Gastrocnemius medialis (tissue), 4 donors: ENCODE data around the gene ZCCHC24. TPM values are rescaled to one million over a fixed set of nuclear protein-coding genes. Genes with fewer than 3 reads are reported as not detected.

Experiments
- ATAC-seq, 2 donors: fragments of 150-250 bp; one replicate each; pipeline ENCODE4 v1.9.1; 2016
- DNase-seq, 2 donors: peaks; one replicate each; pipeline ENCODE4 v3.0.0-alpha.2; 2019
- H3K27ac ChIP-seq, 4 donors: fragments of 200-600 bp; sonication (generic); 1 replicate in 1 of 4; 2 replicates in 3 of 4; pipeline ENCODE4 v1.5.1; 2016 to 2018; ENCODE audit warnings: mild to moderate bottlenecking in 2 of 4, moderate library complexity in 1 of 4
- H3K27me3 ChIP-seq, 3 donors: fragments of 200-600 bp; sonication (generic) in 2 of 3; 1 replicate in 1 of 3; 2 replicates in 2 of 3; pipeline versions ENCODE4 v1.5.1 to v1.6.0; 2016 to 2019; ENCODE audit warnings: mild to moderate bottlenecking in 1 of 3, moderate library complexity in 1 of 3
- H3K36me3 ChIP-seq, 2 donors: fragments of 200-600 bp; sonication (generic) in 1 of 2; one replicate each; pipeline ENCODE4 v1.5.1; 2017 to 2018
- H3K4me1 ChIP-seq, 2 donors: fragments of 200-600 bp; sonication (generic) in 1 of 2; one replicate each; pipeline ENCODE4 v1.5.1; 2016 to 2017; ENCODE audit warnings: mild to moderate bottlenecking in 2 of 2
- H3K4me3 ChIP-seq, 4 donors: fragments of 200-600 bp; sonication (generic) in 3 of 4; 1 replicate in 1 of 4; 2 replicates in 3 of 4; pipeline ENCODE4 v1.5.1; 2016 to 2019; ENCODE audit warnings: mild to moderate bottlenecking in 2 of 4
- H3K9me3 ChIP-seq, 3 donors: fragments of 200-600 bp; sonication (generic) in 2 of 3; 1 replicate in 1 of 3; 2 replicates in 2 of 3; pipeline ENCODE4 v1.5.1; 2016 to 2019
- POLR2A ChIP-seq, 2 donors: fragments of 450-650 bp; IDR thresholded peaks; one replicate each; pipeline ENCODE4 v1.6.1; 2017; ENCODE audit warnings: antibody characterized with exemption in 2 of 2, mild to moderate bottlenecking in 2 of 2, moderate library complexity in 2 of 2
- in situ Hi-C, 4 donors: fragments of 200-750 bp; cut with MboI; loops; one replicate each; pipeline versions ENCODE4 v1.15.0 to v1.8.0; 2017; ENCODE audit warnings: low sequenced_read_pairs in 4 of 4
- intact Hi-C: fragments of 100-400 bp; cut with DNase I; formaldehyde crosslinking; loops from one replicate; pipeline ENCODE4 v1.15.1; 2023; ENCODE audit warnings: low total_unique reads
- total RNA-seq, 4 donors: library from RNA; depleted of rRNA; stranded (reverse); fragments of >200 nt; gene quantifications; one replicate each; pipeline versions ENCODE4 v1.1.0 to v1.2.3, GENCODE V29; 2016
- TF ChIP-seq, protein P1 (sequence below), 5 experiments: fragments of 450-650 bp in 3 of 5; fragments of 200-600 bp in 2 of 5; sonication (generic) in 2 of 5; IDR thresholded peaks in 4 of 5; conservative IDR thresholded peaks in 1 of 5; 1 replicate in 4 of 5; 2 replicates in 1 of 5; pipeline ENCODE4 v1.5.1; 2016 to 2019; ENCODE audit warnings: antibody characterized with exemption in 5 of 5, mild to moderate bottlenecking in 3 of 5, moderate library complexity in 3 of 5

The ZCCHC24 gene
- total RNA-seq, 4 donors from 2014 or later, result 59.6 to 122 (median 84.5) TPM

- H3K27me3 ChIP-seq, result no peaks in the 10 kb centered on the region
- in situ Hi-C loops (no loop called here), intact Hi-C loops (no loop called here)
- H3K27ac ChIP-seq, result peak overlapping the region in 2 of 4 donors; percentile 42 to 52
- no peak for DNase-seq
- peaks cover 0 to 9% of the 10 kb centered on the region in 2 donors for H3K4me1 ChIP-seq
- H3K4me3 ChIP-seq, result no peak overlapping the region
- TF ChIP-seq POLR2A (IDR thresholded peaks at IDR 0.05), result no peak
- TF ChIP-seq, protein P1, sequence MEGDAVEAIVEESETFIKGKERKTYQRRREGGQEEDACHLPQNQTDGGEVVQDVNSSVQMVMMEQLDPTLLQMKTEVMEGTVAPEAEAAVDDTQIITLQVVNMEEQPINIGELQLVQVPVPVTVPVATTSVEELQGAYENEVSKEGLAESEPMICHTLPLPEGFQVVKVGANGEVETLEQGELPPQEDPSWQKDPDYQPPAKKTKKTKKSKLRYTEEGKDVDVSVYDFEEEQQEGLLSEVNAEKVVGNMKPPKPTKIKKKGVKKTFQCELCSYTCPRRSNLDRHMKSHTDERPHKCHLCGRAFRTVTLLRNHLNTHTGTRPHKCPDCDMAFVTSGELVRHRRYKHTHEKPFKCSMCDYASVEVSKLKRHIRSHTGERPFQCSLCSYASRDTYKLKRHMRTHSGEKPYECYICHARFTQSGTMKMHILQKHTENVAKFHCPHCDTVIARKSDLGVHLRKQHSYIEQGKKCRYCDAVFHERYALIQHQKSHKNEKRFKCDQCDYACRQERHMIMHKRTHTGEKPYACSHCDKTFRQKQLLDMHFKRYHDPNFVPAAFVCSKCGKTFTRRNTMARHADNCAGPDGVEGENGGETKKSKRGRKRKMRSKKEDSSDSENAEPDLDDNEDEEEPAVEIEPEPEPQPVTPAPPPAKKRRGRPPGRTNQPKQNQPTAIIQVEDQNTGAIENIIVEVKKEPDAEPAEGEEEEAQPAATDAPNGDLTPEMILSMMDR (IDR thresholded peaks at IDR 0.05 in 4 of 5, conservative IDR thresholded peaks at IDR 0.05 in 1 of 5), result no peak
- H3K9me3 ChIP-seq, result no peaks in the 10 kb centered on the region
- ATAC-seq, result peak; percentile 59 to 61
- no peaks in the 10 kb centered on the region for H3K36me3 ChIP-seq
Measured at GRCh38 chr10:79472951-79473350, 27.5 kb upstream of the ZCCHC24 start.

- H3K27me3 ChIP-seq, result no peaks in the 10 kb centered on the region
- intact Hi-C loops (no loop called here), in situ Hi-C loops (no loop called here)
Measured at GRCh38 chr10:79472449-79472848, 27.0 kb upstream of the ZCCHC24 start.

DNA sequence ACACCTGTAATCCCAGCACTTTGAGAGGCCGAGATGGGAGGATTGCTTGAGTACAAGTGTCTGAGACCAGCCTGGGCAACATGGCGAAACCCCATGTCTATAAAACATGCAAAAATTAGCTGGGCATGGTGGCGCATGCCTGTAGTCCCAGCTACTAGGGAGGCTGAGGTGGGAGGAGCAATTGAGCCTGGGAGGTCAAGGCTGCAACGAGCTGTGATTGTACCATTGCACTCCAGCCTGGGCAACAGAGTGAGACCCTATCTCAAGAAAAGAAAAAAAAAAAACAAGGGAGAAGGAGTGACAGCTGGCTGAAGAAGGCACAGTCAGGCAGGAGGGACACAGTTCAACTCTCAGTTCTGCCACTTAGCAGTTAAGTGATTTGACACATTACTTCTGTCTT lies 26.4 kb upstream of the ZCCHC24 start:
- Histone ChIP-seq H3K9me3 (no peaks in the 10 kb centered on the region), H3K27me3 (no peaks in the 10 kb centered on the region), H3K4me1 (peaks cover 6 to 21% of the 10 kb centered on the region in 2 donors), H3K36me3 (no peaks in the 10 kb centered on the region), H3K4me3 (no peak overlapping the region), H3K27ac (no peak overlapping the region)
- no peak for ATAC-seq
- no peak for DNase-seq
- in situ Hi-C loops (no loop called here), intact Hi-C loops (no loop called here)
- TF ChIP-seq, protein P1 (IDR thresholded peaks at IDR 0.05 in 4 of 5, conservative IDR thresholded peaks at IDR 0.05 in 1 of 5), result no peak
- TF ChIP-seq POLR2A (IDR thresholded peaks at IDR 0.05), result no peak

More at GRCh38 chr10:79472449-79472848, 27.0 kb upstream of the ZCCHC24 start:
- Histone ChIP-seq H3K4me3 (no peak overlapping the region), H3K27ac (peak overlapping the region in 1 of 4 donors; percentile 5), H3K4me1 (peaks cover 0 to 14% of the 10 kb centered on the region in 2 donors), H3K36me3 (no peaks in the 10 kb centered on the region), H3K9me3 (no peaks in the 10 kb centered on the region)
- DNase-seq, result no peak
- no peak for ATAC-seq
- no peak for TF ChIP-seq POLR2A (IDR thresholded peaks at IDR 0.05)
- TF ChIP-seq, protein P1 (IDR thresholded peaks at IDR 0.05 in 4 of 5, conservative IDR thresholded peaks at IDR 0.05 in 1 of 5), result no peak

DNA sequence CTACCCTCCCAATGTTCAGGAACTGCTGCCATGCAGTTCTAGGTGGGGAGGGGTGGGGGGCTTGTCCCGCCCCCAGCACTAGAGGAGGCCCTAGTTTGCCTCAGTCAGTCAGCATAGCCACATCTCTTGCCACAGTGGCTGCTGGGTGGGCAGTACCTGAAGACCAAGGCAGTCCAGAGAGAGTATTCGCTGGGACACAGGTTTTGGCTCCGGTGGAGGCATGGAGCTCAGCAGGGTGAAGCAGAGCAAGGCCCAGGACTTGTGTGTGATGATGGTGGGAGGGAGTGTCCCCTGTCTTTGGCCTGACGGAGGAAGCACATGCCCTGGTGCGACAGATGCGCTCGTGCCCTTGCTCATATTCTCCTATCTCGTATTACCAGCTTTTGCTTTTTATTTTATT lies 24.7 kb upstream of the ZCCHC24 start:
- Histone ChIP-seq H3K36me3 (no peaks in the 10 kb centered on the region), H3K4me1 (peaks cover 13 to 29% of the 10 kb centered on the region in 2 donors), H3K27ac (peak overlapping the region in 1 of 4 donors; percentile 28), H3K9me3 (no peaks in the 10 kb centered on the region), H3K4me3 (no peak overlapping the region), H3K27me3 (no peaks in the 10 kb centered on the region)
- DNase-seq (no peak), ATAC-seq (no peak)
- in situ Hi-C loops (no loop called here), intact Hi-C loops (no loop called here)
- no peak for TF ChIP-seq POLR2A (IDR thresholded peaks at IDR 0.05)

DNA sequence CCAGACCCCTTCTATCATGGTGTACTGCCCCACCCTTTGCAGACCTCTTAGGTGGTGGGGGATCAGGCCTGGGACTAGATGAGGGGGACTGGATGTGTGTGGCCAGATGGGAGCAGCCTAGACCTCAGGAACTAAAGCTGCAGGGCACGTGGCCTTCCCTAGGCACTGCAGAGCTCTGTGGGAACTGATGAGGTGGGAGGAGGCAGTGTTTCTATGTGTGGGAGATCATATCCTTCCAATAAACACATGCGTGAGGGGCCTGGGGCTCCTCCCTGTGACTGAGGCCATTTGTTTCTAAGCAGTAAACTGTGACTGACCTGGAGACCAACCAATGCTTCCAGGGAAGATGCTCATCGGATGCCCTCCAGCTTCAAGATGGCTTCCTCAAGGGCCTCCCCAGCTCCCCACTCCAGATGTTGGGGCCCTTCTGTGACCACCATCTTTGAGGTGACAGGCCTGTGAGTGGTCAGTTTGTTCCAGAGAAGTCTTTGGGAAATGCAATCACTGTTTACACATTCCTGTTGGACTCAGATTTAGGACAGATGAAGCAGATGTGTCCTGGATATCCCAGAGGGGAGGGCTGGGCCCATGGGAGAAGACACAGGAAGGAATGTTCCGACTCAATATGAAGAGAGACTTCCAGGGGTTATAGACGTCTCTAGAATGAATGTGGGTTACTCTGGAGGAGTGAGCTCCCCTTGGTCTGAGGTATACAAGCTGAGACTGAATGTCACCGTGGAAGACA lies 23.6 kb upstream of the ZCCHC24 start:
- H3K4me3 ChIP-seq, result no peak overlapping the region
- peak overlapping the region; percentile 30 to 63 (median 42) for H3K27ac ChIP-seq
- H3K27me3 ChIP-seq, result no peaks in the 10 kb centered on the region
- no peaks in the 10 kb centered on the region for H3K36me3 ChIP-seq
- ATAC-seq, result no peak
- no peak for DNase-seq
- H3K4me1 ChIP-seq, result peaks cover 23 to 38% of the 10 kb centered on the region in 2 donors
- no peaks in the 10 kb centered on the region for H3K9me3 ChIP-seq
- TF ChIP-seq, protein P1 (IDR thresholded peaks at IDR 0.05 in 4 of 5, conservative IDR thresholded peaks at IDR 0.05 in 1 of 5), result no peak
- no peak for TF ChIP-seq POLR2A (IDR thresholded peaks at IDR 0.05)
- in situ Hi-C loops (loop anchor here in 2 of 4 donors (5.0 kb wide), 2 partner anchors 92 to 97 kb away; no protein-coding TSS in a partner anchor), intact Hi-C loops (no loop called here)
